Epithelial cell of proximal tubule (primary cell): ENCODE measurements around the gene POLR3A. TPM values are rescaled to one million over a fixed set of nuclear protein-coding genes. Genes with fewer than 3 reads are reported as not detected.

Experiments used
- DNase-seq: peaks from one replicate; pipeline ENCODE4 v3.0.0-alpha.2; 2011; ENCODE audit warnings: low read depth
- H3K4me3 ChIP-seq: 2 replicates; pipeline ENCODE4 v1.5.1; 2011; ENCODE audit warnings: low read depth, mild to moderate bottlenecking, low read length
- CTCF ChIP-seq: conservative IDR thresholded peaks from 2 replicates; pipeline ENCODE4 v1.5.1; 2012; ENCODE audit warnings: low read depth, mild to moderate bottlenecking, low read length
- total RNA-seq: library from RNA; depleted of rRNA; stranded (reverse); fragments of >200 nt; gene quantifications from 2 replicates; pipeline ENCODE4 v1.2.3, GENCODE V29; 2015

The POLR3A gene
- total RNA-seq, 1 donor from 2014 or later: 14.0 TPM

GRCh38 chr10:78039743-78040142, 10.4 kb upstream of the POLR3A start:
- H3K4me3 ChIP-seq: no peak overlapping the region
- TF ChIP-seq CTCF: no peak
- no peak for DNase-seq

GRCh38 chr10:78038791-78039547, 9.7 kb upstream of the POLR3A start:
- no peak for DNase-seq

GRCh38 chr10:78038105-78038504, 8.8 kb upstream of the POLR3A start:
- DNase-seq: no peak
- TF ChIP-seq CTCF: no peak
- no peak overlapping the region for H3K4me3 ChIP-seq

More at GRCh38 chr10:78038791-78039547, 9.7 kb upstream of the POLR3A start:
- no peak for TF ChIP-seq CTCF
- H3K4me3 ChIP-seq: no peak overlapping the region

- no peak for TF ChIP-seq CTCF
- H3K4me3 ChIP-seq: no peak overlapping the region
- no peak for DNase-seq
Measured at GRCh38 chr10:78035933-78036583, 6.7 kb upstream of the POLR3A start.

GRCh38 chr10:78035437-78035836, 6.1 kb upstream of the POLR3A start:
- DNase-seq: no peak
- TF ChIP-seq CTCF: no peak
- no peak overlapping the region for H3K4me3 ChIP-seq

GRCh38 chr10:78035025-78035424, 5.7 kb upstream of the POLR3A start:
- TF ChIP-seq CTCF: no peak
- peak overlapping the region; percentile 95 for H3K4me3 ChIP-seq
- no peak for DNase-seq
